ENCODE measurements around the gene NOL6.

DNA sequence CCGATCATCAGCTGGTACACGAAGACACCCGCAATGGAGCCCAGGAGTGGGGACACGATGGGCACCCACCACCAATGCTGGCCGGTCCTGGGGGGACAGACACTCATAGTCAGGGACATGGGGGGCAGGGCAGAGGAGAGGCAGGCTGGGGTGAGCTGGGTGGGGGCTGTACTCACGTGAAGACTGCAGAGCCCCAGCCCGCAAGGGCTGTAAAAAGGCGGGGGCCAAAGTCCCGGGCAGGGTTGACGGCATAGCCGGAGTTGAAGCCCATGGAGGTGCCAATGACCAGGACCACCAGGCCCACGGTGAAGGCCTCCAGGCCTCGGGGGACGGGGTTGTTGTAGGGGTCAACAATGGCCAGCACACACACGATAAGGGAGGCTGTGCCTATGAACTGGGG, 31.6 kb downstream of the NOL6 start:
- TF ChIP-seq CTCF (IDR thresholded peaks at IDR 0.05; ENCODE audit: control extremely low read depth in 1 of 3, insufficient read depth in 1 of 3, low read depth in 1 of 3, low read length in 3 of 3), result no peak
- no peak for TF ChIP-seq SUZ12 (IDR thresholded peaks at IDR 0.05; ENCODE audit: low read length)
- TF ChIP-seq EP300 (IDR thresholded peaks at IDR 0.05; ENCODE audit: borderline replicate concordance in 1 of 2, low read depth in 2 of 2, low read length in 2 of 2), result no peak
- TF ChIP-seq SIRT6 (IDR thresholded peaks at IDR 0.05; ENCODE audit: low read length), result no peak
- TF ChIP-seq POLR2A (IDR thresholded peaks at IDR 0.05; ENCODE audit: control extremely low read depth in 1 of 2, low read depth in 2 of 2, low read length in 2 of 2), result no peak
- TF ChIP-seq JUND (IDR thresholded peaks at IDR 0.05; ENCODE audit: low read length), result no peak
- no peak for TF ChIP-seq EZH2 (IDR thresholded peaks at IDR 0.05; ENCODE audit: low read depth, low read length, severe bottlenecking)
- no peak for TF ChIP-seq CBX5 (IDR thresholded peaks at IDR 0.05; ENCODE audit: low read depth, low read length)
- TF ChIP-seq SP2 (IDR thresholded peaks at IDR 0.05; ENCODE audit: low read length), result no peak
- no peak for TF ChIP-seq HDAC2 (IDR thresholded peaks at IDR 0.05; ENCODE audit: borderline replicate concordance in 1 of 2, low read depth in 2 of 2, low read length in 2 of 2)
- TF ChIP-seq TAF1 (IDR thresholded peaks at IDR 0.05; ENCODE audit: low read depth, low read length), result no peak
- no peak for TF ChIP-seq JUN (IDR thresholded peaks at IDR 0.05; ENCODE audit: low read depth, low read length)
- TF ChIP-seq RNF2 (IDR thresholded peaks at IDR 0.05; ENCODE audit: borderline replicate concordance, low read depth, low read length, missing control alignments, poor library complexity, severe bottlenecking), result no peak
